Hepatocyte (in vitro differentiated cells): ENCODE results near the gene GBE1. TPM values are rescaled to one million over a fixed set of nuclear protein-coding genes. Genes with fewer than 3 reads are reported as not detected.

ENCODE experiments used
- DNase-seq: peaks from one replicate; pipeline ENCODE4 v3.0.0-alpha.2; 2016; ENCODE audit warnings: low spot score
- H2AFZ ChIP-seq: fragments of 200-600 bp; sonication (generic); 2 replicates; pipeline ENCODE4 v1.6.0; 2016; ENCODE audit warnings: antibody characterized with exemption, mild to moderate bottlenecking
- H3K27ac ChIP-seq: fragments of 200-600 bp; sonication (generic); 2 replicates; pipeline ENCODE4 v1.5.1; 2016; ENCODE audit warnings: mild to moderate bottlenecking
- H3K27me3 ChIP-seq: fragments of 200-600 bp; sonication (generic); 2 replicates; pipeline ENCODE4 v1.6.1; 2016
- H3K36me3 ChIP-seq: fragments of 200-600 bp; sonication (generic); replicated peaks from 2 replicates; pipeline ENCODE4 v1.5.1; 2016; ENCODE audit warnings: low read depth; ENCODE audit not compliant: insufficient read depth
- H3K4me1 ChIP-seq: fragments of 200-600 bp; sonication (generic); 2 replicates; pipeline ENCODE4 v1.5.1; 2016; ENCODE audit warnings: mild to moderate bottlenecking, moderate library complexity; ENCODE audit not compliant: insufficient read depth
- H3K4me2 ChIP-seq: fragments of 200-600 bp; sonication (generic); 2 replicates; pipeline ENCODE4 v1.6.0; 2016
- H3K4me3 ChIP-seq: fragments of 200-600 bp; sonication (generic); 2 replicates; pipeline ENCODE4 v1.5.1; 2016; ENCODE audit warnings: mild to moderate bottlenecking
- H3K79me2 ChIP-seq: fragments of 200-600 bp; sonication (generic); 2 replicates; pipeline ENCODE4 v1.6.0; 2017; ENCODE audit warnings: mild to moderate bottlenecking
- H3K9me2 ChIP-seq: fragments of 200-600 bp; sonication (generic); replicated peaks from 2 replicates; pipeline ENCODE4 v1.6.0; 2017; ENCODE audit warnings: mild to moderate bottlenecking; ENCODE audit not compliant: insufficient read depth
- H3K9me3 ChIP-seq: fragments of 200-600 bp; sonication (generic); 2 replicates; pipeline ENCODE4 v1.5.1; 2016; ENCODE audit warnings: low read depth, mild to moderate bottlenecking
- H4K20me1 ChIP-seq: fragments of 200-600 bp; sonication (generic); 2 replicates; pipeline ENCODE4 v1.6.0; 2016; ENCODE audit warnings: mild to moderate bottlenecking; ENCODE audit not compliant: insufficient read depth, poor library complexity, severe bottlenecking
- EZH2 ChIP-seq: fragments of 200-600 bp; sonication (generic); IDR thresholded peaks from 2 replicates; pipeline ENCODE4 v1.6.1; 2016; ENCODE audit warnings: antibody characterized with exemption, mild to moderate bottlenecking, borderline replicate concordance
- EZH2phosphoT487 ChIP-seq: fragments of 200-600 bp; sonication (generic); IDR thresholded peaks from one replicate; pipeline ENCODE4 v1.6.1; 2018; ENCODE audit warnings: antibody characterized with exemption, mild to moderate bottlenecking, low read depth, moderate library complexity; ENCODE audit not compliant: unreplicated experiment, severe bottlenecking
- WGBS: methylation state at CpG from one replicate; pipeline ENCODE4 v1.1.6; 2016; ENCODE audit warnings: low lambda C conversion rate; ENCODE audit errors: missing lambda C conversion rate; 5-methylcytosine and 5-hydroxymethylcytosine counted together
- polyA plus RNA-seq: library from polyadenylated mRNA; unstranded; fragments of >200 nt; fragmentation: Nextera tagmentation; extraction: Ambion mirVana; gene quantifications from 2 replicates; pipeline ENCODE4 v1.2.1, GENCODE V29; 2016
- total RNA-seq: library from RNA; depleted of rRNA; stranded (reverse); fragments of >200 nt; gene quantifications from 2 replicates; pipeline ENCODE4 v1.2.3, GENCODE V29; 2014
- TF ChIP-seq, protein P1 (sequence below): fragments of 200-600 bp; sonication (generic); IDR thresholded peaks from 2 replicates; pipeline ENCODE4 v1.5.1; 2016; ENCODE audit warnings: antibody characterized with exemption, mild to moderate bottlenecking; ENCODE audit not compliant: poor library complexity

The GBE1 gene
- total and polyA plus RNA-seq, 2 experiments from 2014 or later: 15.6 to 25.8 TPM

- 85% methylated on average over 2 of the region's 2 CpGs for WGBS
Observed at GRCh38 chr3:81550415-81550814, 211.0 kb downstream of the GBE1 start.

GRCh38 chr3:81549831-81550230, 211.6 kb downstream of the GBE1 start:
- Histone ChIP-seq H3K4me1 (no peaks in the 10 kb centered on the region), H3K27ac (no peak overlapping the region), H3K4me3 (no peak overlapping the region), H3K36me3 (no peaks in the 10 kb centered on the region), H3K4me2 (no peak overlapping the region), H4K20me1 (no peaks in the 10 kb centered on the region), H3K79me2 (no peaks in the 10 kb centered on the region), H2AFZ (no peak overlapping the region), H3K9me2 (no peaks in the 10 kb centered on the region), H3K9me3 (peaks cover 6% of the 10 kb centered on the region), H3K27me3 (no peaks in the 10 kb centered on the region)
- TF ChIP-seq, protein P1, sequence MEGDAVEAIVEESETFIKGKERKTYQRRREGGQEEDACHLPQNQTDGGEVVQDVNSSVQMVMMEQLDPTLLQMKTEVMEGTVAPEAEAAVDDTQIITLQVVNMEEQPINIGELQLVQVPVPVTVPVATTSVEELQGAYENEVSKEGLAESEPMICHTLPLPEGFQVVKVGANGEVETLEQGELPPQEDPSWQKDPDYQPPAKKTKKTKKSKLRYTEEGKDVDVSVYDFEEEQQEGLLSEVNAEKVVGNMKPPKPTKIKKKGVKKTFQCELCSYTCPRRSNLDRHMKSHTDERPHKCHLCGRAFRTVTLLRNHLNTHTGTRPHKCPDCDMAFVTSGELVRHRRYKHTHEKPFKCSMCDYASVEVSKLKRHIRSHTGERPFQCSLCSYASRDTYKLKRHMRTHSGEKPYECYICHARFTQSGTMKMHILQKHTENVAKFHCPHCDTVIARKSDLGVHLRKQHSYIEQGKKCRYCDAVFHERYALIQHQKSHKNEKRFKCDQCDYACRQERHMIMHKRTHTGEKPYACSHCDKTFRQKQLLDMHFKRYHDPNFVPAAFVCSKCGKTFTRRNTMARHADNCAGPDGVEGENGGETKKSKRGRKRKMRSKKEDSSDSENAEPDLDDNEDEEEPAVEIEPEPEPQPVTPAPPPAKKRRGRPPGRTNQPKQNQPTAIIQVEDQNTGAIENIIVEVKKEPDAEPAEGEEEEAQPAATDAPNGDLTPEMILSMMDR: no peak
- TF ChIP-seq EZH2phosphoT487 (no peak), EZH2 (no peak)
- DNase-seq: no peak
- WGBS: 92% methylated on average over 2 of the region's 2 CpGs

More at GRCh38 chr3:81550415-81550814, 211.0 kb downstream of the GBE1 start:
- H3K9me3 ChIP-seq: peaks cover 6% of the 10 kb centered on the region
- H3K79me2 ChIP-seq: no peaks in the 10 kb centered on the region
- no peaks in the 10 kb centered on the region for H4K20me1 ChIP-seq
- no peak overlapping the region for H2AFZ ChIP-seq
- no peaks in the 10 kb centered on the region for H3K27me3 ChIP-seq
- H3K4me2 ChIP-seq: no peak overlapping the region
- H3K36me3 ChIP-seq: no peaks in the 10 kb centered on the region
- H3K4me1 ChIP-seq: no peaks in the 10 kb centered on the region
- H3K9me2 ChIP-seq: no peaks in the 10 kb centered on the region
- H3K4me3 ChIP-seq: no peak overlapping the region
- H3K27ac ChIP-seq: no peak overlapping the region
- no peak for DNase-seq
- TF ChIP-seq, protein P1: no peak
- TF ChIP-seq EZH2phosphoT487: no peak

- no peaks in the 10 kb centered on the region for H3K79me2 ChIP-seq
- no peak overlapping the region for H3K4me3 ChIP-seq
- no peaks in the 10 kb centered on the region for H4K20me1 ChIP-seq
- no peak overlapping the region for H2AFZ ChIP-seq
- no peak overlapping the region for H3K4me2 ChIP-seq
- DNase-seq: no peak
- H3K9me3 ChIP-seq: peaks cover 6% of the 10 kb centered on the region
- 84% methylated on average over 1 of the region's 1 CpG for WGBS
- H3K36me3 ChIP-seq: no peaks in the 10 kb centered on the region
- no peaks in the 10 kb centered on the region for H3K9me2 ChIP-seq
- no peak overlapping the region for H3K27ac ChIP-seq
- TF ChIP-seq EZH2phosphoT487 (no peak), EZH2 (no peak)
- TF ChIP-seq, protein P1: no peak
- no peaks in the 10 kb centered on the region for H3K4me1 ChIP-seq
- no peaks in the 10 kb centered on the region for H3K27me3 ChIP-seq
Observed at GRCh38 chr3:81549388-81549787, 212.1 kb downstream of the GBE1 start.

DNA sequence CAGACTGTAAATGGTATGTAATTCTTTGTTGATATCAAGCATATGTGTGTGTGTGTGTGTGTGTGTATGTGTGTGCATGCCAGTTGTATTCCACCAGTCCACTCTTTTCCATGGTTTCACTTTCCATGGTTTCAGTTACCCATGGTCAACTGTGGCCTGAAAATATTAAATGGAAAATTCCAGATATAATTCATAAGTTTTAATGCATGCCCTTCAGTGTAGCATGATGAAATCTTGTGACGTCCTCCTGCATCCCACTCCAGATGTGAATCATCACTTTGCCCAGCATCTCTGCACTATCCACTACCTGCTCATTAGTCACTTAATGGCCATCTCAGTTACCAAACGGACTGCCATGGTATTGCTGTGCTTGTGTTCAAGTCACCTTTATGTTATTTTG, 215.9 kb downstream of the GBE1 start:
- H3K9me3 ChIP-seq: peaks cover 6% of the 10 kb centered on the region
- no peak overlapping the region for H2AFZ ChIP-seq
- no peaks in the 10 kb centered on the region for H3K36me3 ChIP-seq
- no peak overlapping the region for H3K4me2 ChIP-seq
- no peak overlapping the region for H3K27ac ChIP-seq
- H3K79me2 ChIP-seq: no peaks in the 10 kb centered on the region
- DNase-seq: no peak
- TF ChIP-seq EZH2phosphoT487: no peak
- no peak for TF ChIP-seq EZH2
- TF ChIP-seq, protein P1: no peak
- no peaks in the 10 kb centered on the region for H3K27me3 ChIP-seq
- H4K20me1 ChIP-seq: no peaks in the 10 kb centered on the region
- no peaks in the 10 kb centered on the region for H3K4me1 ChIP-seq
- 92% methylated on average over 2 of the region's 2 CpGs for WGBS
- no peaks in the 10 kb centered on the region for H3K9me2 ChIP-seq
- no peak overlapping the region for H3K4me3 ChIP-seq
